ENCODE results near the gene FER.

FER gene

DNA sequence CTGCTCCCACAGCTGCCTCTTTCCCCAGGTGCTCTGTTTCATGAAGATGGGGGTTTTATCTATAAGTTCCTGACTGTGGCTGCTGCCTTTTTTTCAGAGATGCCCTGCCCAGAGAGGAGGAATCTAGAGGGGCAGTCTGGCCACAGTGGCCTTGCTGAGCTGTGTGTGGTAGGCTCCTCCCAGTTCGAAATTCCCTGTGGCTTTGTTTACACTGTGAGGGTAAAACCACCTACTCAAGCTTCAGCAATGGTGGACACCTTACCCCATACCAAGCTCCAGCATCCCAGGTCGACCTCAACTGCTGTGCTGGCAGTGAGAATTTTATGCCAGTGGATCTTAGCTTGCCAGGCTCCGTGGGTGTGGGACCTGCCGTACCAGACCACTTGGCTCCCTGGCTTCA is 250.0 kb downstream of the FER start:
- Histone ChIP-seq H3F3A (ENCODE audit: insufficient read depth) (no peaks in the 10 kb centered on the region), H3K79me2 (ENCODE audit: insufficient read depth, low read length) (no peaks in the 10 kb centered on the region), H3K9ac (ENCODE audit: low read length) (no peak overlapping the region), H3K9me3 (ENCODE audit: insufficient read depth, low read length) (no peaks in the 10 kb centered on the region), H3K36me3 (ENCODE audit: low read length) (no peaks in the 10 kb centered on the region), H3K9me2 (replicated peaks; ENCODE audit: insufficient read depth, low read length) (no peaks in the 10 kb centered on the region), H3K27me3 (ENCODE audit: low read length) (no peaks in the 10 kb centered on the region), H3K27ac (ENCODE audit: low read depth, low read length) (no peak overlapping the region), H4K20me1 (ENCODE audit: low read depth, low read length) (no peaks in the 10 kb centered on the region), H3K4me2 (ENCODE audit: low read depth, low read length, poor library complexity, severe bottlenecking) (no peak overlapping the region), H2AFZ (ENCODE audit: low read depth, low read length, severe bottlenecking) (no peak overlapping the region), H3K4me3 (ENCODE audit: insufficient read depth, low read length, poor library complexity, severe bottlenecking) (no peak overlapping the region)
- no peak for TF ChIP-seq EZH2phosphoT487 (conservative IDR thresholded peaks at IDR 0.05; ENCODE audit: low read length)
- TF ChIP-seq, protein P1, sequence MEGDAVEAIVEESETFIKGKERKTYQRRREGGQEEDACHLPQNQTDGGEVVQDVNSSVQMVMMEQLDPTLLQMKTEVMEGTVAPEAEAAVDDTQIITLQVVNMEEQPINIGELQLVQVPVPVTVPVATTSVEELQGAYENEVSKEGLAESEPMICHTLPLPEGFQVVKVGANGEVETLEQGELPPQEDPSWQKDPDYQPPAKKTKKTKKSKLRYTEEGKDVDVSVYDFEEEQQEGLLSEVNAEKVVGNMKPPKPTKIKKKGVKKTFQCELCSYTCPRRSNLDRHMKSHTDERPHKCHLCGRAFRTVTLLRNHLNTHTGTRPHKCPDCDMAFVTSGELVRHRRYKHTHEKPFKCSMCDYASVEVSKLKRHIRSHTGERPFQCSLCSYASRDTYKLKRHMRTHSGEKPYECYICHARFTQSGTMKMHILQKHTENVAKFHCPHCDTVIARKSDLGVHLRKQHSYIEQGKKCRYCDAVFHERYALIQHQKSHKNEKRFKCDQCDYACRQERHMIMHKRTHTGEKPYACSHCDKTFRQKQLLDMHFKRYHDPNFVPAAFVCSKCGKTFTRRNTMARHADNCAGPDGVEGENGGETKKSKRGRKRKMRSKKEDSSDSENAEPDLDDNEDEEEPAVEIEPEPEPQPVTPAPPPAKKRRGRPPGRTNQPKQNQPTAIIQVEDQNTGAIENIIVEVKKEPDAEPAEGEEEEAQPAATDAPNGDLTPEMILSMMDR (IDR thresholded peaks at IDR 0.05; ENCODE audit: insufficient read depth, low read length, poor library complexity, severe bottlenecking), result no peak

GRCh38 chr5:108998216-108998615 is 250.5 kb downstream of the FER start:
- H3K27ac ChIP-seq (ENCODE audit: low read depth, low read length), result no peak overlapping the region
- H3K79me2 ChIP-seq (ENCODE audit: insufficient read depth, low read length), result no peaks in the 10 kb centered on the region
- no peaks in the 10 kb centered on the region for H3F3A ChIP-seq (ENCODE audit: insufficient read depth)
- H3K9me2 ChIP-seq (replicated peaks; ENCODE audit: insufficient read depth, low read length), result no peaks in the 10 kb centered on the region
- H3K9ac ChIP-seq (ENCODE audit: low read length), result no peak overlapping the region
- H3K4me3 ChIP-seq (ENCODE audit: insufficient read depth, low read length, poor library complexity, severe bottlenecking), result no peak overlapping the region
- TF ChIP-seq, protein P1 (IDR thresholded peaks at IDR 0.05; ENCODE audit: insufficient read depth, low read length, poor library complexity, severe bottlenecking), result no peak
- TF ChIP-seq EZH2phosphoT487 (conservative IDR thresholded peaks at IDR 0.05; ENCODE audit: low read length), result no peak
- no peaks in the 10 kb centered on the region for H3K27me3 ChIP-seq (ENCODE audit: low read length)
- H3K4me2 ChIP-seq (ENCODE audit: low read depth, low read length, poor library complexity, severe bottlenecking), result no peak overlapping the region
- no peaks in the 10 kb centered on the region for H4K20me1 ChIP-seq (ENCODE audit: low read depth, low read length)
- no peak overlapping the region for H2AFZ ChIP-seq (ENCODE audit: low read depth, low read length, severe bottlenecking)
- H3K9me3 ChIP-seq (ENCODE audit: insufficient read depth, low read length), result no peaks in the 10 kb centered on the region
- no peaks in the 10 kb centered on the region for H3K36me3 ChIP-seq (ENCODE audit: low read length)

- H3K9me2 ChIP-seq (replicated peaks; ENCODE audit: insufficient read depth, low read length), result no peaks in the 10 kb centered on the region
- H2AFZ ChIP-seq (ENCODE audit: low read depth, low read length, severe bottlenecking), result no peak overlapping the region
Observed at GRCh38 chr5:109003928-109004327, 256.2 kb downstream of the FER start.

More at GRCh38 chr5:109003928-109004327, 256.2 kb downstream of the FER start:
- Histone ChIP-seq H3K27ac (ENCODE audit: low read depth, low read length) (no peak overlapping the region), H3F3A (ENCODE audit: insufficient read depth) (no peaks in the 10 kb centered on the region), H3K4me2 (ENCODE audit: low read depth, low read length, poor library complexity, severe bottlenecking) (no peak overlapping the region), H3K4me3 (ENCODE audit: insufficient read depth, low read length, poor library complexity, severe bottlenecking) (no peak overlapping the region), H3K36me3 (ENCODE audit: low read length) (no peaks in the 10 kb centered on the region), H3K27me3 (ENCODE audit: low read length) (no peaks in the 10 kb centered on the region), H3K9ac (ENCODE audit: low read length) (no peak overlapping the region), H3K79me2 (ENCODE audit: insufficient read depth, low read length) (no peaks in the 10 kb centered on the region), H3K9me3 (ENCODE audit: insufficient read depth, low read length) (no peaks in the 10 kb centered on the region), H4K20me1 (ENCODE audit: low read depth, low read length) (no peaks in the 10 kb centered on the region)
- no peak for TF ChIP-seq EZH2phosphoT487 (conservative IDR thresholded peaks at IDR 0.05; ENCODE audit: low read length)
- TF ChIP-seq, protein P1 (IDR thresholded peaks at IDR 0.05; ENCODE audit: insufficient read depth, low read length, poor library complexity, severe bottlenecking), result no peak

Data from SU-DHL-6 (cell line).